GM23338 (cell line): ENCODE measurements around the gene DCP2. TPM values are rescaled to one million over a fixed set of nuclear protein-coding genes. Genes with fewer than 3 reads are reported as not detected.

Source experiments
- ATAC-seq: fragments of 200-7000 bp; cut with Tn5 transposase; 3 replicates; pipeline ENCODE4 v1.9.1; 2020
- DNase-seq: peaks from one replicate; pipeline ENCODE4 v3.0.0-alpha.2; 2015; ENCODE audit warnings: low spot score
- H2AFZ ChIP-seq: fragments of 200-600 bp; sonication (generic); 2 replicates; pipeline ENCODE4 v1.8.0; 2016; ENCODE audit warnings: antibody characterized with exemption, mild to moderate bottlenecking, moderate library complexity
- H3F3A ChIP-seq: fragments of 200-600 bp; sonication (generic); replicated peaks from 2 replicates; pipeline ENCODE4 v1.8.0; 2017; ENCODE audit warnings: antibody characterized with exemption, mixed run types, low read depth
- H3K27ac ChIP-seq: fragments of 200-600 bp; sonication (generic); 2 replicates; pipeline ENCODE4 v1.6.1; 2016; ENCODE audit warnings: low read depth
- H3K27me3 ChIP-seq: fragments of 200-600 bp; sonication (generic); 2 replicates; pipeline ENCODE4 v1.8.0; 2016; ENCODE audit warnings: mild to moderate bottlenecking, mixed run types, moderate library complexity; ENCODE audit not compliant: insufficient read depth
- H3K36me3 ChIP-seq: fragments of 200-600 bp; sonication (generic); 2 replicates; pipeline ENCODE4 v1.8.0; 2016; ENCODE audit warnings: mild to moderate bottlenecking; ENCODE audit not compliant: insufficient read depth
- H3K4me1 ChIP-seq: fragments of 200-600 bp; sonication (generic); 2 replicates; pipeline ENCODE4 v1.8.0; 2016; ENCODE audit warnings: mild to moderate bottlenecking, moderate library complexity; ENCODE audit not compliant: insufficient read depth
- H3K4me2 ChIP-seq: fragments of 200-600 bp; sonication (generic); 2 replicates; pipeline ENCODE4 v1.7.1; 2017; ENCODE audit warnings: mixed run types
- H3K4me3 ChIP-seq: fragments of 200-600 bp; sonication (generic); 2 replicates; pipeline ENCODE4 v1.6.1; 2016; ENCODE audit warnings: mixed run types
- H3K79me2 ChIP-seq: fragments of 200-600 bp; sonication (generic); replicated peaks from 2 replicates; pipeline ENCODE4 v1.8.0; 2017; ENCODE audit warnings: mild to moderate bottlenecking; ENCODE audit not compliant: insufficient read depth
- H3K9me2 ChIP-seq: fragments of 200-600 bp; sonication (generic); 2 replicates; pipeline ENCODE4 v1.8.0; 2017; ENCODE audit not compliant: insufficient read depth
- H4K20me1 ChIP-seq: fragments of 200-600 bp; sonication (generic); replicated peaks from 2 replicates; pipeline ENCODE4 v1.8.0; 2017; ENCODE audit warnings: mild to moderate bottlenecking; ENCODE audit not compliant: insufficient read depth
- H3K27ac Mint-ChIP-seq: 2 replicates; pipeline ENCODE4 v1.8.0; 2020; ENCODE audit warnings: inconsistent platforms, mild to moderate bottlenecking, moderate library complexity, mixed read lengths
- H3K27me3 Mint-ChIP-seq: 3 replicates; pipeline ENCODE4 v1.8.0; 2022; ENCODE audit warnings: low read depth, mild to moderate bottlenecking, moderate library complexity, mixed read lengths, inconsistent platforms; ENCODE audit not compliant: insufficient read depth, poor library complexity
- H3K36me3 Mint-ChIP-seq: 3 replicates; pipeline ENCODE4 v1.8.0; 2021; ENCODE audit warnings: low read depth, mild to moderate bottlenecking, inconsistent platforms, moderate library complexity, mixed read lengths
- H3K4me1 Mint-ChIP-seq: 3 replicates; pipeline ENCODE4 v1.8.0; 2020; ENCODE audit warnings: mild to moderate bottlenecking, inconsistent platforms, mixed read lengths
- H3K4me3 Mint-ChIP-seq: 3 replicates; pipeline ENCODE4 v1.8.0; 2021; ENCODE audit warnings: moderate library complexity, mild to moderate bottlenecking, inconsistent platforms, mixed read lengths
- H3K9me3 Mint-ChIP-seq: 3 replicates; pipeline ENCODE4 v1.8.0; 2020; ENCODE audit warnings: moderate library complexity, mild to moderate bottlenecking, inconsistent platforms, mixed read lengths
- CREB1 ChIP-seq: fragments of 250-450 bp; sonication (Bioruptor Pico); IDR thresholded peaks from 2 replicates; pipeline ENCODE4 v1.5.0; 2020; ENCODE audit warnings: low read depth, mild to moderate bottlenecking, moderate library complexity
- CTCF ChIP-seq, 2 experiments: fragments of 200-600 bp in 1 of 2; sonication (generic) in 1 of 2; conservative IDR thresholded peaks; 2 replicates each; pipeline versions ENCODE4 v1.5.1 to v1.6.1; 2016 to 2017; ENCODE audit warnings: antibody characterized with exemption in 2 of 2, low read depth in 2 of 2, mild to moderate bottlenecking in 2 of 2, moderate library complexity in 1 of 2
- ETS1 ChIP-seq: IDR thresholded peaks from 2 replicates; pipeline ENCODE4 v1.6.1; 2016; ENCODE audit warnings: antibody characterized with exemption
- EZH2 ChIP-seq: fragments of 200-600 bp; sonication (generic); IDR thresholded peaks from one replicate; pipeline ENCODE4 v1.8.0; 2017; ENCODE audit warnings: antibody characterized with exemption, mild to moderate bottlenecking, low read depth; ENCODE audit not compliant: unreplicated experiment
- EZH2phosphoT487 ChIP-seq: fragments of 200-600 bp; sonication (generic); IDR thresholded peaks from one replicate; pipeline ENCODE4 v1.8.1; 2018; ENCODE audit warnings: antibody characterized with exemption; ENCODE audit not compliant: unreplicated experiment
- JUNB ChIP-seq: IDR thresholded peaks from one replicate; pipeline ENCODE4 v1.6.1; 2016; ENCODE audit warnings: antibody characterized with exemption; ENCODE audit not compliant: unreplicated experiment
- NANOG ChIP-seq: IDR thresholded peaks from 2 replicates; pipeline ENCODE4 v1.6.1; 2016; ENCODE audit warnings: antibody characterized with exemption, borderline replicate concordance
- POLR2AphosphoS5 ChIP-seq: IDR thresholded peaks from 2 replicates; pipeline ENCODE4 v1.6.1; 2016; ENCODE audit warnings: antibody characterized with exemption, low read depth
- REST ChIP-seq: IDR thresholded peaks from one replicate; pipeline ENCODE4 v1.6.1; 2018; ENCODE audit warnings: antibody characterized with exemption; ENCODE audit not compliant: unreplicated experiment
- STAT1 ChIP-seq: IDR thresholded peaks from one replicate; pipeline ENCODE4 v1.6.1; 2016; ENCODE audit warnings: antibody characterized with exemption; ENCODE audit not compliant: unreplicated experiment
- ZNF114 ChIP-seq: fragments of 250-450 bp; sonication (Bioruptor Pico); IDR thresholded peaks from 2 replicates; pipeline ENCODE4 v1.5.0; 2020; ENCODE audit warnings: mild to moderate bottlenecking, moderate library complexity
- ZNF331 ChIP-seq: fragments of 250-450 bp; sonication (Bioruptor Pico); IDR thresholded peaks from 2 replicates; pipeline ENCODE4 v1.5.0; 2020; ENCODE audit warnings: low read depth, mild to moderate bottlenecking, moderate library complexity
- polyA plus RNA-seq: library from polyadenylated mRNA; unstranded; fragments of >200 nt; fragmentation: Nextera tagmentation; extraction: Ambion mirVana; gene quantifications from 2 replicates; pipeline ENCODE4 v1.2.1, GENCODE V29; 2016
- total RNA-seq: library from RNA; depleted of rRNA; stranded (reverse); fragments of >200 nt; shearing (Covaris generic); gene quantifications from 2 replicates; pipeline ENCODE4 v1.2.3, GENCODE V29; 2014

DCP2 gene
- total and polyA plus RNA-seq, 2 experiments from 2014 or later: 96.6 to 165 TPM

DNA sequence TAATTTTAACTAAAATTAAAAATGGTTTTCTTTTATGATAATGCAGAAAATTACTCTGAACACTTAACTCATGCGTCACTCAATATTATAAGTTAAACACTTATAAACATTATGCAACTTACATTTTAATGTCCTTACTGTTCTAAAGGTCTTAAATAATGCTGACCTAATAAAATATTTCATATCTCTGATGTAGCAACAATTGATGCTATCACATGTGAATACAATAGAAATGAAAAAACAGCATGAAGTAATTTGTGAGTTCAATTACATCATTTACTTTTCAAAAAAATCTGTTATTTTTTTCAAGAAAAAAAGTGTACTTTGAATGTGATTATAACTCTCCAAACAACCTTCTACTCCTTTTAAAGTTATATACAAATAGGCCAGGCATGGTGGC, 28.1 kb upstream of the DCP2 start:
- Mint-ChIP-seq H3K9me3 (peaks cover 10% of the 10 kb centered on the region), H3K4me1 (no peaks in the 10 kb centered on the region), H3K36me3 (peaks cover 4% of the 10 kb centered on the region), H3K4me3 (no peak overlapping the region), H3K27me3 (no peaks in the 10 kb centered on the region), H3K27ac (no peak overlapping the region)
- Histone ChIP-seq H3K4me2 (no peak overlapping the region), H3K4me3 (no peak overlapping the region), H4K20me1 (no peaks in the 10 kb centered on the region), H3K79me2 (no peaks in the 10 kb centered on the region), H3K27me3 (no peaks in the 10 kb centered on the region), H3K9me2 (0 out of 2 replicates have a peak, but pooled peaks cover 3% of the 10 kb centered on the region), H3K27ac (no peak overlapping the region), H3K36me3 (no peaks in the 10 kb centered on the region), H3F3A (no peaks in the 10 kb centered on the region), H2AFZ (no peak overlapping the region), H3K4me1 (no peaks in the 10 kb centered on the region)
- TF ChIP-seq EZH2phosphoT487 (no peak), REST (no peak), CTCF (conservative IDR thresholded peaks at IDR 0.05; ENCODE audit: low read depth in 2 of 2) (no peak)
- ATAC-seq (no peak), DNase-seq (no peak)

GRCh38 chr5:112951124-112951702, 25.4 kb upstream of the DCP2 start:
- no peaks in the 10 kb centered on the region for H3K27me3 ChIP-seq
- Mint-ChIP-seq H3K4me1 (no peaks in the 10 kb centered on the region), H3K4me3 (no peak overlapping the region), H3K36me3 (peaks cover 11% of the 10 kb centered on the region), H3K27me3 (no peaks in the 10 kb centered on the region), H3K9me3 (peaks cover 19% of the 10 kb centered on the region), H3K27ac (no peak overlapping the region)
- no peaks in the 10 kb centered on the region for H3F3A ChIP-seq
- 0 out of 2 replicates have a peak, but pooled peaks cover 3% of the 10 kb centered on the region for H3K36me3 ChIP-seq
- no peak for ATAC-seq
- 0 out of 2 replicates have a peak, but pooled peaks cover 7% of the 10 kb centered on the region for H3K9me2 ChIP-seq
- H2AFZ ChIP-seq: no peak overlapping the region
- no peak overlapping the region for H3K4me3 ChIP-seq
- H3K4me2 ChIP-seq: no peak overlapping the region
- no peaks in the 10 kb centered on the region for H3K79me2 ChIP-seq
- H3K4me1 ChIP-seq: no peaks in the 10 kb centered on the region
- H4K20me1 ChIP-seq: no peaks in the 10 kb centered on the region
- no peak overlapping the region for H3K27ac ChIP-seq
- DNase-seq: no peak
- TF ChIP-seq POLR2AphosphoS5 (no peak), REST (no peak), JUNB (no peak), ZNF331 (CRISPR knock-in tag) (no peak), ZNF114 (CRISPR knock-in tag) (no peak), NANOG (no peak), EZH2 (no peak), CREB1 (CRISPR knock-in tag) (no peak), ETS1 (no peak), EZH2phosphoT487 (no peak), STAT1 (no peak), CTCF (conservative IDR thresholded peaks at IDR 0.05; ENCODE audit: low read depth in 2 of 2) (no peak)
